ENCODE data around the gene DNAJB8.

The DNAJB8 gene

GRCh38 chr3:128423525-128424147 lies 43.1 kb downstream of the DNAJB8 start:
- no peak for TF ChIP-seq CTCF (conservative IDR thresholded peaks at IDR 0.05; ENCODE audit: low read depth, low read length)
- no peak overlapping the region for H3K4me3 ChIP-seq (ENCODE audit: low read length)
- DNase-seq (ENCODE audit: low read depth), result no peak

GRCh38 chr3:128422762-128423524 lies 43.7 kb downstream of the DNAJB8 start:
- no peak for DNase-seq (ENCODE audit: low read depth)
- no peak overlapping the region for H3K4me3 ChIP-seq (ENCODE audit: low read length)
- no peak for TF ChIP-seq CTCF (conservative IDR thresholded peaks at IDR 0.05; ENCODE audit: low read depth, low read length)

GRCh38 chr3:128421966-128422365 lies 44.7 kb downstream of the DNAJB8 start:
- no peak for TF ChIP-seq CTCF (conservative IDR thresholded peaks at IDR 0.05; ENCODE audit: low read depth, low read length)
- no peak overlapping the region for H3K4me3 ChIP-seq (ENCODE audit: low read length)
- DNase-seq (ENCODE audit: low read depth), result no peak

- TF ChIP-seq CTCF (conservative IDR thresholded peaks at IDR 0.05; ENCODE audit: low read depth, low read length), result no peak
- H3K4me3 ChIP-seq (ENCODE audit: low read length), result no peak overlapping the region
- no peak for DNase-seq (ENCODE audit: low read depth)
These were observed 45.3 kb downstream of the DNAJB8 start for GRCh38 chr3:128421439-128421836.

GRCh38 chr3:128420720-128421438 lies 45.8 kb downstream of the DNAJB8 start:
- TF ChIP-seq CTCF (conservative IDR thresholded peaks at IDR 0.05; ENCODE audit: low read depth, low read length), result no peak
- H3K4me3 ChIP-seq (ENCODE audit: low read length), result no peak overlapping the region
- no peak for DNase-seq (ENCODE audit: low read depth)

GRCh38 chr3:128420289-128420688 lies 46.4 kb downstream of the DNAJB8 start:
- H3K4me3 ChIP-seq (ENCODE audit: low read length), result no peak overlapping the region
- DNase-seq (ENCODE audit: low read depth), result no peak
- TF ChIP-seq CTCF (conservative IDR thresholded peaks at IDR 0.05; ENCODE audit: low read depth, low read length), result no peak

All from retinal pigment epithelial cell (primary cell).